Measurements from ENCODE around the gene MTCL1. TPM values are rescaled to one million over a fixed set of nuclear protein-coding genes. Genes with fewer than 3 reads are reported as not detected.
A peak's percentile ranks its signal among the peaks of the same experiment; 100 is the strongest.

The MTCL1 gene
- total RNA-seq (1 to 10 TPM; 1.0 to 1.1 TPM), polyA plus RNA-seq (not detected)

DNA sequence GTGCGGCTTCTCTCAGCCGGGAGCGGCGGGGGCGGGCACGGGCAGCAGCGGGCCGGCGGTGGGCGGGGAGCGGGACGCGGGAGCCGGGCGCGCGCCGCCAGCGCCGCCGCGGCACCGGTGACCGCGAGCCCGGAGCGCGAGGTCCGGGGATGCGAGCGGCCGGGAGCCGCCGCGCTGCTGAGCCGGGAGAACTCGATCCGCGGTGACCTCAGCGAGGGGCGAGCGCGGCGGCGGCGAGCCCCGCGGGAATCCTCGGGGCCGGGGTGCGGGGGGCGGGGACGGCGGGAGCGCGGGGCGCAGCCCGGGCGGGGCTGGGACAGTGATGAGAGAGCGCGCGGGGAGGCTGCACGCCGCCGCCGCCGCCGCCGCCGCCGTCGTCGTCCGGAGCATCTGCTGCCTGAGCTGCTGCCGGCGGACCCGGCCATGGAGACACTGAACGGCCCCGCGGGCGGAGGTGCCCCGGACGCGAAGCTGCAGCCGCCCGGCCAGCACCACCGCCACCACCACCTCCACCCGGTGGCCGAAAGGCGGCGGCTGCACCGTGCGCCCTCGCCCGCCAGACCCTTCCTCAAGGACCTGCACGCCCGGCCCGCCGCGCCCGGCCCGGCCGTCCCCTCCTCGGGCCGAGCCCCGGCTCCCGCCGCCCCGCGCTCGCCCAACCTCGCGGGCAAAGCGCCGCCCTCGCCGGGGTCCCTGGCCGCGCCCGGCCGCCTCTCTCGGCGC, at the start of gene MTCL1:
TSS of gene MTCL1 (plus strand) at position 319 of the 723 bp plus-strand sequence. CDS start at position 424, 105 bp downstream.
- H3K9me3 ChIP-seq (ENCODE audit: low read length) = no peaks in the 10 kb centered on the region
- DNase-seq = peak in 4 of 5 donors; percentile 14 to 49 (median 18)
- ChIA-PET CTCF (interaction anchor here (1.6 kb wide), 1 partner anchor 8 kb away, joined by 5 read pairs; no protein-coding TSS in a partner anchor), POLR2A (no interaction called here)
- no peaks in the 10 kb centered on the region for H3K36me3 ChIP-seq (ENCODE audit: insufficient read depth, low read length)
- Mint-ChIP-seq H3K27me3 (peaks cover 31 to 65% of the 10 kb centered on the region in 2 donors), H3K27ac (peak within 1 kb of the TSS in 5 of 8 donors; percentile 52 to 79 (median 65)), H3K9me3 (peaks cover 0 to 3% (median 0%) of the 10 kb centered on the region in 5 donors), H3K4me1 (peaks cover 14 to 27% (median 19%) of the 10 kb centered on the region in 3 donors), H3K36me3 (peaks cover 0 to 3% (median under 1%) of the 10 kb centered on the region in 3 donors), H3K4me3 (peak within 1 kb of the TSS; percentile 87 to 93 (median 90))
- peak within 1 kb of the TSS; percentile 24 for H3K27ac ChIP-seq (ENCODE audit: low read depth, low read length)
- H3K27me3 ChIP-seq (ENCODE audit: insufficient read depth, low read length, poor library complexity, severe bottlenecking) = peaks cover 34% of the 10 kb centered on the region
- H3K4me1 ChIP-seq (ENCODE audit: insufficient read depth, low read length) = peaks cover 19% of the 10 kb centered on the region
- H3K4me3 ChIP-seq (ENCODE audit: low read length) = peak within 1 kb of the TSS; percentile 74

DNA sequence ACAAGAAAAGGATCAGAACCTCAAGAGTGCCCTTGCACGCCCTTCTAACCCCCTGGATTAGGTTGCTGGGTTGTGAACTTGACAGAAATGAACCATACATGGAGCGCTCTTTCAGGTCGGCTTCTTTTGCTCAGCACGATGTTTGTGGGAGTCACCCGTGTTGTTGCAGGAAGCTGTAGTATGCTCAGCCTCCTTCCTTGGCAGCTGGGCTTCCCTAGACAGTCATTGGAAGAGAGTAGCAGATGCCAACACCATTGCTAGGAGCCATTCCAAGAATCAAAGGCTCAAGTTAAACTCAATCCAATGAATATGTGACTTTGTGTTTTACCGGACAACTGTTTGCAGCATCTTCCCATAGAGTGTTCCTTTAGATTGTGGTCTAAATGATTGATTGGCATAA, 49.1 kb upstream of the MTCL1 start:
- H3K4me3 Mint-ChIP-seq = no peak overlapping the region
- no peak for DNase-seq
- ChIA-PET POLR2A (no interaction called here), CTCF (interaction anchor here (0.7 kb wide), 1 partner anchor 332 kb away, joined by 3 read pairs; no protein-coding TSS in a partner anchor)
- no peaks in the 10 kb centered on the region for H3K4me1 Mint-ChIP-seq
- no peak overlapping the region for H3K27ac Mint-ChIP-seq
- H3K36me3 Mint-ChIP-seq = no peaks in the 10 kb centered on the region
- no peaks in the 10 kb centered on the region for H3K27me3 ChIP-seq (ENCODE audit: insufficient read depth, low read length, poor library complexity, severe bottlenecking)
- H3K36me3 ChIP-seq (ENCODE audit: insufficient read depth, low read length) = no peaks in the 10 kb centered on the region
- no peaks in the 10 kb centered on the region for H3K4me1 ChIP-seq (ENCODE audit: insufficient read depth, low read length)
- peaks cover 11 to 22% of the 10 kb centered on the region in 2 donors for H3K27me3 Mint-ChIP-seq
- H3K9me3 Mint-ChIP-seq = peaks cover 0 to 2% (median 0%) of the 10 kb centered on the region in 5 donors
- H3K9me3 ChIP-seq (ENCODE audit: low read length) = no peaks in the 10 kb centered on the region
- no peak overlapping the region for H3K27ac ChIP-seq (ENCODE audit: low read depth, low read length)
- H3K4me3 ChIP-seq (ENCODE audit: low read length) = no peak overlapping the region

DNA sequence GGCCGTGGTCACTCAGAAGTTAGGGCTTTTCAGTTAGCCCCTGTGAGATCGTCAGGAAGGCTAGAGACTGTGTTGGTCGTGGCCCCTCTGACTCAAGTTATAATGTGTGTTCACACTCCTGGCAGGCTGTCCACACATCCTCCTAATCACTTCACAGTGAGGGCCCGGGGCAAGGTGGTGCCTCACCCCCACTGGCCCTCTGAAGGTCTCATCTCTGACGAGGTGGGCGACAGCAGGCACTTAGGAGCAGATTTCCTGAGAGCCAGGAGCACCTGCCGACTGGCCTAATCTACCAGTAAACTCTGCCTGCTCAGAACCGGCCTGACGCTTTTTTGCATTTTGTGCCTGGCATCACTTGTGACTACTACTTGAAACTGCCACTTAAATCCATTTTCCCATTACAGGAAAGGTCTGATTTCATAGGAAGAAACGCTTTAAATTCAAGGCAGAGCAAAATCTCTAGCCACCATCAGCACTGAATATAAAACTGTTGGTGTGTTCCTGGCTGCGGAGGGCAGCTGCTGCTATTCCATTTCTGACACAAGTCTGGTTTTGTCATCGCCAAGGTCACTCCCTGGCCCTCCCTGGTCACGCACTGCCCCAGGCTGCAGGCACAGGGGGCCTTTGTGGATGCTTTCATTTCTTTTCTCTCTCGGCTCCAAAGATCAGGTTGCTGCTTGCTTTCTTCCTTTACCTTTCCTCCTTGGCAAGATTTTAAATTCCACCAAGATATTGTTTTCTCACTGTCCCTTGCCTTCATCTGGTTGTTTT, 48.1 kb upstream of the MTCL1 start:
- Histone ChIP-seq H3K4me1 (ENCODE audit: insufficient read depth, low read length) (no peaks in the 10 kb centered on the region), H3K9me3 (ENCODE audit: low read length) (no peaks in the 10 kb centered on the region), H3K27ac (ENCODE audit: low read depth, low read length) (no peak overlapping the region), H3K27me3 (ENCODE audit: insufficient read depth, low read length, poor library complexity, severe bottlenecking) (no peaks in the 10 kb centered on the region), H3K4me3 (ENCODE audit: low read length) (no peak overlapping the region), H3K36me3 (ENCODE audit: insufficient read depth, low read length) (no peaks in the 10 kb centered on the region)
- ChIA-PET POLR2A (no interaction called here), CTCF (no interaction called here)
- no peak for DNase-seq
- Mint-ChIP-seq H3K27me3 (peaks cover 8 to 18% of the 10 kb centered on the region in 2 donors), H3K4me1 (peaks cover 2 to 6% (median 5%) of the 10 kb centered on the region in 3 donors), H3K9me3 (no peaks in the 10 kb centered on the region), H3K36me3 (no peaks in the 10 kb centered on the region), H3K4me3 (no peak overlapping the region), H3K27ac (no peak overlapping the region)

DNA sequence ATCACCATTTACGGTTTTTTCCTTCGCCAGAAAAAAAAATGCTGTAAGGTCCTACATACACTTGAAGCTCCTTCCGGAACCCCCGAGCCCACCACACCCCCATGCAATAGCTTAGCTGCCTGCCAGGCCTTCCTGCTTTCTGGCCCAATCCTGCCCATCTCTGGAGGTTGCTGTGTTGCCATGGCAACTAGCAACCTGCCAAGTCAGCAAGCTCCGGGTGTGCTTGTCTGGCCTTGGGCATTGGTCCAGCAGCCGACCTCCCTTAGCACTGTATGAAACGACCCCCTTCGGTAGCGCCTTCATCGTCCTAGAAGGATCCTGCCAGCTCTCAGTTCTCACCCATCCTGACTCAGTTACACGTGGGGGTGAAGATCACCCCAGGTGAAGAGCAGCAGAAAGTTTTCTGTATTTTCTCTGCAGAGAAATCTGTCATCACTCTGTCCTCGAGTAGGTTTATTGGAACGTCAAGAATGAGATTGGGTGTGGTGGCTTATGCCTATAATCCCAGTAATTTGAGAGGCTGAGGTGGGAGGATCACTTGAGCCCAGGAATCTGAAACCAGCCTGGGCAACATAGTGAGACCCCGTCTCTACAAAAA, 47.4 kb upstream of the MTCL1 start:
- Histone ChIP-seq H3K9me3 (ENCODE audit: low read length) (no peaks in the 10 kb centered on the region), H3K4me3 (ENCODE audit: low read length) (no peak overlapping the region), H3K27me3 (ENCODE audit: insufficient read depth, low read length, poor library complexity, severe bottlenecking) (no peaks in the 10 kb centered on the region), H3K27ac (ENCODE audit: low read depth, low read length) (no peak overlapping the region), H3K4me1 (ENCODE audit: insufficient read depth, low read length) (no peaks in the 10 kb centered on the region), H3K36me3 (ENCODE audit: insufficient read depth, low read length) (no peaks in the 10 kb centered on the region)
- H3K4me1 Mint-ChIP-seq = peaks cover 2 to 6% (median 5%) of the 10 kb centered on the region in 3 donors
- H3K4me3 Mint-ChIP-seq = no peak overlapping the region
- no peaks in the 10 kb centered on the region for H3K9me3 Mint-ChIP-seq
- CTCF ChIA-PET = no interaction called here
- H3K27ac Mint-ChIP-seq = no peak overlapping the region
- POLR2A ChIA-PET = no interaction called here
- H3K36me3 Mint-ChIP-seq = no peaks in the 10 kb centered on the region
- H3K27me3 Mint-ChIP-seq = peaks cover 8 to 21% of the 10 kb centered on the region in 2 donors
- no peak for DNase-seq

DNA sequence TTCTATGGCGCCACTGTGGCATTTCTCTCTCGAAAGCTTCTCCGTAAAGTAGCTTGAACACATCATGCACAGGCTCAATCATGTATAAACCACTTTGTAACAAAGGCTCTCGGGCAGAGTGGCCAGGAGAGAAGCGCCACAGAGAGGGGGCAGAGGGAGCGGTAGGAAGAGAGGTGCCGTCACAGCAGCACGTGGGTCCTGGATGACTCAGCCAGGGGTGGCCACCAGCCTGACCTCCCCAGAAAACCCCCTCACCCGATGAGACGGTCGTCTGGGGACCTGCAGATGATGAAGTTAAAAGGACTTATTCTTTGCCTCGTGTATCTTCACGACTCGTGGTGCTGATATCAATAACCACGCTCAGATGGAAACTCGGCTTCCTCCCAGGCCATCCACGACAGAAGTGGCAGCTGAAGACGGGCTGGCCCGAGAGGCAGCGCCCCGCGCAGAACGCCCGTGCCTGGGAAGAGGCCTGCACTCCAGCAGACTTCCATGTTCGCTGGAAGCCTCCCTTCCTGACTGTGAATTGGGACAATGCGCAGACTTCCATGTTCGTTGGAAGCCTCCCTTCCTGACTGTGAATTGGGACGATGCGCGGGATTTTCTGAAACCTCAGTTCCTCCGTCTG, 46.4 kb upstream of the MTCL1 start:
- Mint-ChIP-seq H3K27ac (peak overlapping the region in 1 of 8 donors; percentile 13), H3K4me1 (peaks cover 2 to 6% (median 5%) of the 10 kb centered on the region in 3 donors), H3K4me3 (no peak overlapping the region), H3K36me3 (no peaks in the 10 kb centered on the region), H3K9me3 (no peaks in the 10 kb centered on the region), H3K27me3 (peaks cover 6 to 28% of the 10 kb centered on the region in 2 donors)
- Histone ChIP-seq H3K4me3 (ENCODE audit: low read length) (no peak overlapping the region), H3K4me1 (ENCODE audit: insufficient read depth, low read length) (no peaks in the 10 kb centered on the region), H3K27me3 (ENCODE audit: insufficient read depth, low read length, poor library complexity, severe bottlenecking) (no peaks in the 10 kb centered on the region), H3K9me3 (ENCODE audit: low read length) (no peaks in the 10 kb centered on the region), H3K36me3 (ENCODE audit: insufficient read depth, low read length) (no peaks in the 10 kb centered on the region), H3K27ac (ENCODE audit: low read depth, low read length) (no peak overlapping the region)
- ChIA-PET CTCF (no interaction called here), POLR2A (no interaction called here)
- no peak for DNase-seq

DNA sequence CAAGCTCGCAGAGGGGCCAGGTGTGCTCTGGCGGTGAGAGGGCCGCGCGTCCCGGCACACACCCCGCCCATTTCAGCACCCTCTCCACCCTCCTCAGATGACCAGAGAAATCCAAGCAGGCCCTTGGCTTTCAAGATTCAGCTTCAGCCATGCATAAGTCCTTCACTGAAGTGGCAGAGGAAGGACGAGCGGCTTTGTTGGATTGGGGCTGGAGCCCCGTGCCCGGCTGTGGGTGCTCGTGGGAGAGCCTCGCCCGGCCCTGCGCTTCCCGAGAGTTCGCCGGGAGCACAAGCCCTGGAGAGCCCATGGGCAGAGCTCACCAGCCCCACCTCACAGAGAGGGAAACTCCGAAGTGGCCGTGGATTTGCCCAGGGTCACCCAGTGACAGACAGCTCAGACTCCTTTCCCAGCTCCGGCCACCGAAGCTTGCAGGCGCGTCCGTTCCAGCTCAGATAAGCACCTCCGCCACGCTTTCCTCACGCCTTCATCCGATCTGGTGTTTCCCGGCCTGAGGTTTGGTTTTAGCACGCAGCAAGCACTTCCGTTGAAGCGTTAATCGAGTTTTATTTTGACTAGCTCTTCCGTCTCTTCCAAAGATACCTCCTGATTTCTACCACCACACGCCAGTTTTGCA, 45.6 kb upstream of the MTCL1 start:
- ChIA-PET POLR2A (no interaction called here), CTCF (no interaction called here)
- Mint-ChIP-seq H3K4me1 (peaks cover 2 to 6% (median 5%) of the 10 kb centered on the region in 3 donors), H3K4me3 (no peak overlapping the region), H3K27me3 (peaks cover 6 to 23% of the 10 kb centered on the region in 2 donors), H3K27ac (no peak overlapping the region), H3K36me3 (no peaks in the 10 kb centered on the region), H3K9me3 (no peaks in the 10 kb centered on the region)
- Histone ChIP-seq H3K27me3 (ENCODE audit: insufficient read depth, low read length, poor library complexity, severe bottlenecking) (no peaks in the 10 kb centered on the region), H3K27ac (ENCODE audit: low read depth, low read length) (no peak overlapping the region), H3K9me3 (ENCODE audit: low read length) (no peaks in the 10 kb centered on the region), H3K4me3 (ENCODE audit: low read length) (no peak overlapping the region), H3K36me3 (ENCODE audit: insufficient read depth, low read length) (no peaks in the 10 kb centered on the region), H3K4me1 (ENCODE audit: insufficient read depth, low read length) (no peaks in the 10 kb centered on the region)
- no peak for DNase-seq

DNA sequence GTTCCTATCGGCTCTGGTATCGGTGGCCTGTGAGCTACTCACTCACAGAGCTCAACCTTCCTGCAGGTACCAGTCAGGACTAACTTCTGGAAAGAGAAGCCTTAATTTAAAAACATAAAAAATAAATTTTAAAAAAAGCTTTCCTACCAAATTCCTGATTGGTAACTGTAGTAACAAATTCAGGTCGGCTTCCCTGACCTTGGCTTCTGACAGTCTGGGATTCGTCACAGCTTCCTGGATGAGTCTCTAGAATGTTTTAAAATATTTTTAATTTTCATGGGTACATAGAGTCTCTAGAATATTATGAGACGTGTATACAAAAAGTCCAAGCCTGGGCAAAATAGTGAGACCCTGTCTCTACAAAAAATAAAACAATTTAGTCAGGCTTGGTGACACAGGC, 45.0 kb upstream of the MTCL1 start:
- POLR2A ChIA-PET = no interaction called here
- H3K4me3 Mint-ChIP-seq = no peak overlapping the region
- H3K27ac Mint-ChIP-seq = no peak overlapping the region
- no peaks in the 10 kb centered on the region for H3K4me1 ChIP-seq (ENCODE audit: insufficient read depth, low read length)
- no peaks in the 10 kb centered on the region for H3K36me3 ChIP-seq (ENCODE audit: insufficient read depth, low read length)
- no peaks in the 10 kb centered on the region for H3K36me3 Mint-ChIP-seq
- peaks cover 2 to 6% (median 5%) of the 10 kb centered on the region in 3 donors for H3K4me1 Mint-ChIP-seq
- no peaks in the 10 kb centered on the region for H3K9me3 ChIP-seq (ENCODE audit: low read length)
- H3K27ac ChIP-seq (ENCODE audit: low read depth, low read length) = no peak overlapping the region
- H3K9me3 Mint-ChIP-seq = peaks cover 0 to 2% (median 0%) of the 10 kb centered on the region in 5 donors
- H3K27me3 Mint-ChIP-seq = peaks cover 6 to 27% of the 10 kb centered on the region in 2 donors
- CTCF ChIA-PET = no interaction called here
- DNase-seq = no peak
- H3K4me3 ChIP-seq (ENCODE audit: low read length) = no peak overlapping the region
- no peaks in the 10 kb centered on the region for H3K27me3 ChIP-seq (ENCODE audit: insufficient read depth, low read length, poor library complexity, severe bottlenecking)
